Liver (tissue), 9 donors: ENCODE measurements around the gene TNFRSF21. TPM values are rescaled to one million over a fixed set of nuclear protein-coding genes. Genes with fewer than 3 reads are reported as not detected.

Experiments
- DNase-seq: peaks from one replicate; pipeline ENCODE4 v3.0.0-alpha.2; 2017; ENCODE audit warnings: low spot score
- H3K27ac ChIP-seq, 2 donors: one replicate each; pipeline ENCODE4 v1.7.0; 2013; ENCODE audit warnings: inconsistent platforms in 2 of 2, low read length in 2 of 2, control low read depth in 1 of 2, low read depth in 1 of 2, mild to moderate bottlenecking in 1 of 2
- H3K27me3 ChIP-seq, 4 donors: one replicate each; pipeline versions ENCODE4 v1.6.1 to v1.7.0; 2013; ENCODE audit warnings: low read length in 3 of 4, inconsistent platforms in 1 of 4, mild to moderate bottlenecking in 1 of 4, moderate library complexity in 1 of 4; ENCODE audit not compliant: control insufficient read depth in 4 of 4, insufficient read depth in 4 of 4
- H3K36me3 ChIP-seq, 4 donors: one replicate each; pipeline versions ENCODE4 v1.6.1 to v1.7.0; 2013; ENCODE audit warnings: low read length in 3 of 4, mild to moderate bottlenecking in 3 of 4, low read depth in 1 of 4, moderate library complexity in 1 of 4; ENCODE audit not compliant: control insufficient read depth in 4 of 4, insufficient read depth in 3 of 4
- H3K4me1 ChIP-seq, 4 donors: one replicate each; pipeline versions ENCODE4 v1.6.1 to v1.7.0; 2013; ENCODE audit warnings: low read length in 3 of 4, mild to moderate bottlenecking in 3 of 4, moderate library complexity in 1 of 4; ENCODE audit not compliant: control insufficient read depth in 4 of 4, insufficient read depth in 4 of 4
- H3K4me3 ChIP-seq, 3 donors: one replicate each; pipeline versions ENCODE4 v1.6.1 to v1.7.0; 2013; ENCODE audit warnings: low read length in 3 of 3, control low read depth in 1 of 3, low read depth in 1 of 3, mild to moderate bottlenecking in 1 of 3
- H3K9ac ChIP-seq, 2 donors: one replicate each; pipeline ENCODE4 v1.7.0; 2013; ENCODE audit warnings: low read length in 2 of 2, mild to moderate bottlenecking in 2 of 2, moderate library complexity in 2 of 2, control low read depth in 1 of 2, low read depth in 1 of 2
- H3K9me3 ChIP-seq, 4 donors: one replicate each; pipeline versions ENCODE4 v1.6.1 to v1.7.0; 2013; ENCODE audit warnings: low read length in 3 of 4; ENCODE audit not compliant: control insufficient read depth in 4 of 4
- HNF4A ChIP-seq, 2 donors: conservative IDR thresholded peaks; 2 replicates each; pipeline ENCODE4 v1.6.1; 2016; ENCODE audit warnings: antibody characterized with exemption in 2 of 2, mild to moderate bottlenecking in 2 of 2
- JUND ChIP-seq, 2 donors: IDR thresholded peaks; 2 replicates each; pipeline ENCODE4 v1.6.1; 2016; ENCODE audit warnings: antibody characterized with exemption in 2 of 2
- RAD21 ChIP-seq, 2 donors: IDR thresholded peaks; 2 replicates each; pipeline ENCODE4 v1.6.1; 2016; ENCODE audit warnings: antibody characterized with exemption in 2 of 2, mild to moderate bottlenecking in 2 of 2
- RXRA ChIP-seq, 2 donors: IDR thresholded peaks; 2 replicates each; pipeline ENCODE4 v1.6.1; 2017 to 2018; ENCODE audit warnings: antibody characterized with exemption in 2 of 2, mild to moderate bottlenecking in 1 of 2
- TAF1 ChIP-seq: conservative IDR thresholded peaks from 2 replicates; pipeline ENCODE4 v1.6.1; 2016; ENCODE audit warnings: antibody characterized with exemption, mild to moderate bottlenecking
- WGBS: extraction: QIAGEN DNeasy Blood & Tissue Kit; methylation state at CpG from one replicate; pipeline ENCODE4 v1.1.7; 2013; 5-methylcytosine and 5-hydroxymethylcytosine counted together
- polyA plus RNA-seq, 2 donors: library from polyadenylated mRNA; stranded (reverse) in 1 of 2; unstranded in 1 of 2; fragments of 200-250 nt in 1 of 2; fragments of >200 nt in 1 of 2; fragmentation: Nextera tagmentation in 1 of 2; extraction: Ambion mirVana in 1 of 2; gene quantifications; one replicate each; pipeline versions ENCODE4 v1.2.1 to v1.2.3, GENCODE V29; 2013 to 2015
- total RNA-seq, 2 donors: library from RNA; depleted of rRNA; stranded (reverse); fragments of >200 nt; gene quantifications; one replicate each; pipeline ENCODE4 v1.2.3, GENCODE V29; 2014
- TF ChIP-seq, protein P1 (sequence below): IDR thresholded peaks from 2 replicates; pipeline ENCODE4 v1.6.1; 2016; ENCODE audit warnings: antibody characterized with exemption, mild to moderate bottlenecking
- TF ChIP-seq, protein P2 (sequence below): IDR thresholded peaks from 2 replicates; pipeline ENCODE4 v1.6.1; 2016; ENCODE audit warnings: antibody characterized with exemption
- TF ChIP-seq, protein P3 (sequence below): IDR thresholded peaks from 2 replicates; pipeline ENCODE4 v1.6.1; 2016; ENCODE audit warnings: antibody characterized with exemption
- donor health status: healthy.
- donor health status: healthy.
- donor health status: healthy.
- donor health status: healthy.
- donor health status: healthy.

The TNFRSF21 gene
- total and polyA plus RNA-seq, 4 donors, result 2.1 to 3.2 (median 2.9) TPM

DNA sequence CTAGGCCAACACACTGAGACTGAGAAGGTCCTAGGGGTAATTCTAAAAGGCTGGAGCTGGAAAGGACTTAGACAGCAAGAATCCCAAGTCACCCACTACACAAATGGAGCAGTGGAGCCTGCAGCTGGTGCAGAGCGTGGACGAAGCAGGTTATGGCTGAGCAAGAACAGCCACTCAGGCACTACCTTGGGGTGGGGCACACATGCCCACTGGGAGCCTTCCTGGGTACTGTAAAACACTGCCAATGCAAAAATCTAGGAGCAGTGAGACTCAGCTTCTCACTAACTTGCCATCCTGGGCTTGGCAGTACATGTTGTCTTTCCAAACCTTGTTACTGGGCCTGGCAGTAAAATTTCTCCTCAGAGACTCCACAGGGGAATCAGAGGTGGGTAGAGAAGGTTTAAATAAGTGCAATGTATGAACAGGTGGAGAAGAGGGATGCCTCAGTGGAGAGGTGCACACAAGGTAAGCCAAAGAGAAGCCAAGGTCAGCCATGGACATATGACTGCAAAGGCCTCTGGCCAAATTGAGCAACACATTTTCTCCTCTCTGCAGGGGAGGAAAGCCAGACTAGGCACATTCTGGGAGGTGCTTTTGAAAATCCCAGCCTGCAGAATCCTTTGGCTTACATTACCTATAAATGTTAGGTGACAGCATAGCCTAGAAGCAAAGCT lies 105.6 kb downstream of the TNFRSF21 start:
- H3K27ac ChIP-seq, result no peak overlapping the region
- DNase-seq, result no peak
- no peaks in the 10 kb centered on the region for H3K27me3 ChIP-seq
- no peaks in the 10 kb centered on the region for H3K9me3 ChIP-seq
- TF ChIP-seq, protein P1, sequence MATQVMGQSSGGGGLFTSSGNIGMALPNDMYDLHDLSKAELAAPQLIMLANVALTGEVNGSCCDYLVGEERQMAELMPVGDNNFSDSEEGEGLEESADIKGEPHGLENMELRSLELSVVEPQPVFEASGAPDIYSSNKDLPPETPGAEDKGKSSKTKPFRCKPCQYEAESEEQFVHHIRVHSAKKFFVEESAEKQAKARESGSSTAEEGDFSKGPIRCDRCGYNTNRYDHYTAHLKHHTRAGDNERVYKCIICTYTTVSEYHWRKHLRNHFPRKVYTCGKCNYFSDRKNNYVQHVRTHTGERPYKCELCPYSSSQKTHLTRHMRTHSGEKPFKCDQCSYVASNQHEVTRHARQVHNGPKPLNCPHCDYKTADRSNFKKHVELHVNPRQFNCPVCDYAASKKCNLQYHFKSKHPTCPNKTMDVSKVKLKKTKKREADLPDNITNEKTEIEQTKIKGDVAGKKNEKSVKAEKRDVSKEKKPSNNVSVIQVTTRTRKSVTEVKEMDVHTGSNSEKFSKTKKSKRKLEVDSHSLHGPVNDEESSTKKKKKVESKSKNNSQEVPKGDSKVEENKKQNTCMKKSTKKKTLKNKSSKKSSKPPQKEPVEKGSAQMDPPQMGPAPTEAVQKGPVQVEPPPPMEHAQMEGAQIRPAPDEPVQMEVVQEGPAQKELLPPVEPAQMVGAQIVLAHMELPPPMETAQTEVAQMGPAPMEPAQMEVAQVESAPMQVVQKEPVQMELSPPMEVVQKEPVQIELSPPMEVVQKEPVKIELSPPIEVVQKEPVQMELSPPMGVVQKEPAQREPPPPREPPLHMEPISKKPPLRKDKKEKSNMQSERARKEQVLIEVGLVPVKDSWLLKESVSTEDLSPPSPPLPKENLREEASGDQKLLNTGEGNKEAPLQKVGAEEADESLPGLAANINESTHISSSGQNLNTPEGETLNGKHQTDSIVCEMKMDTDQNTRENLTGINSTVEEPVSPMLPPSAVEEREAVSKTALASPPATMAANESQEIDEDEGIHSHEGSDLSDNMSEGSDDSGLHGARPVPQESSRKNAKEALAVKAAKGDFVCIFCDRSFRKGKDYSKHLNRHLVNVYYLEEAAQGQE, result no peak
- TF ChIP-seq RXRA (IDR thresholded peaks at IDR 0.05) (no peak), RAD21 (IDR thresholded peaks at IDR 0.05) (no peak), TAF1 (no peak)
- WGBS, result 65% methylated on average over 2 of the region's 2 CpGs
- H3K4me1 ChIP-seq, result no peaks in the 10 kb centered on the region
- H3K4me3 ChIP-seq, result no peak overlapping the region
- no peaks in the 10 kb centered on the region for H3K36me3 ChIP-seq
- H3K9ac ChIP-seq, result no peak overlapping the region

DNA sequence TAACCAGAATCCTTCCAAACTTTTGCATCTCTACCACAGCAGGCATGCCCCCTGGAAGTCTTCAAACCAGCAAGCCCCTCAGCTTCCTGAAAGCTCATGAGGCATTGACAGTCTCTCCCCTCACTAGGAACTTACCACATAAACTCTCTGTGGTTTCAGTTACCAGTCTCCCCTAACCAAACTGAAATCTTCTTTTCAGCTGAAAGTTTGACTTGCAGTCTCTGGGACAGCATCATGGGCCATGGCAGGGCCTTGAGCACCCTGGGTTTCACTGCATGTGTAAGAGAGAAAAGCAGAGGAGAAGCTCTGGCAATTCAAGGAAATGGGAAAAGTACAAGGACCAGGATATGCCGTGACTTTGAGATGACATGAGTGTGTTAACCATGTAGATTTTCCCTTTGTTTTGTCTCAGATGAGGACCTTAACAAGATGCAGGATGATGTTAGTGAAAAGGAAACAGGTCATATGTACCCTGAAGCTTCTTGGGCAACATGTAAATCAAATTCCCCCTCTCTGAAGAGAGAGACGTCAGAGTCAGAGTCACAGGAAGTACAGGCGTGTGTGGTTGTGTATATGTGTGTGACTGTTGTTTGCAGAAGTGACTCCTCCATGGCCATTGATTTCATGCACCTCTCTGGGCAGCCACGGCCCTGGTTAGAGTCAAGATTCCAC lies 106.3 kb downstream of the TNFRSF21 start:
- TF ChIP-seq, protein P1, result no peak
- no peak for TF ChIP-seq HNF4A (conservative IDR thresholded peaks at IDR 0.05)
- TF ChIP-seq, protein P2, sequence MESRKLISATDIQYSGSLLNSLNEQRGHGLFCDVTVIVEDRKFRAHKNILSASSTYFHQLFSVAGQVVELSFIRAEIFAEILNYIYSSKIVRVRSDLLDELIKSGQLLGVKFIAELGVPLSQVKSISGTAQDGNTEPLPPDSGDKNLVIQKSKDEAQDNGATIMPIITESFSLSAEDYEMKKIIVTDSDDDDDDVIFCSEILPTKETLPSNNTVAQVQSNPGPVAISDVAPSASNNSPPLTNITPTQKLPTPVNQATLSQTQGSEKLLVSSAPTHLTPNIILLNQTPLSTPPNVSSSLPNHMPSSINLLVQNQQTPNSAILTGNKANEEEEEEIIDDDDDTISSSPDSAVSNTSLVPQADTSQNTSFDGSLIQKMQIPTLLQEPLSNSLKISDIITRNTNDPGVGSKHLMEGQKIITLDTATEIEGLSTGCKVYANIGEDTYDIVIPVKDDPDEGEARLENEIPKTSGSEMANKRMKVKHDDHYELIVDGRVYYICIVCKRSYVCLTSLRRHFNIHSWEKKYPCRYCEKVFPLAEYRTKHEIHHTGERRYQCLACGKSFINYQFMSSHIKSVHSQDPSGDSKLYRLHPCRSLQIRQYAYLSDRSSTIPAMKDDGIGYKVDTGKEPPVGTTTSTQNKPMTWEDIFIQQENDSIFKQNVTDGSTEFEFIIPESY, result no peak
- TF ChIP-seq JUND (IDR thresholded peaks at IDR 0.05), result no peak
- TF ChIP-seq, protein P3, sequence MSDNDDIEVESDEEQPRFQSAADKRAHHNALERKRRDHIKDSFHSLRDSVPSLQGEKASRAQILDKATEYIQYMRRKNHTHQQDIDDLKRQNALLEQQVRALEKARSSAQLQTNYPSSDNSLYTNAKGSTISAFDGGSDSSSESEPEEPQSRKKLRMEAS, result no peak
- no peak for TF ChIP-seq RXRA (IDR thresholded peaks at IDR 0.05)
- Histone ChIP-seq H3K9me3 (no peaks in the 10 kb centered on the region), H3K27me3 (no peaks in the 10 kb centered on the region), H3K4me3 (no peak overlapping the region), H3K27ac (no peak overlapping the region), H3K4me1 (no peaks in the 10 kb centered on the region), H3K36me3 (no peaks in the 10 kb centered on the region), H3K9ac (no peak overlapping the region)
- no peak for DNase-seq
- 76% methylated on average over 4 of the region's 4 CpGs for WGBS
